Body of pancreas (tissue), 4 donors: ENCODE data around the gene FBXL20.

ENCODE experiments used
- CTCF ChIP-seq, 7 experiments: fragments of 450-650 bp in 4 of 7; fragments of 200-600 bp in 3 of 7; sonication (generic) in 3 of 7; IDR thresholded peaks; one replicate each; pipeline ENCODE4 v1.5.1; 2016 to 2019; ENCODE audit warnings: antibody characterized with exemption in 7 of 7
- POLR2A ChIP-seq, 3 donors: fragments of 450-650 bp; IDR thresholded peaks; one replicate each; pipeline ENCODE4 v1.6.1; 2016; ENCODE audit warnings: antibody characterized with exemption in 3 of 3, mild to moderate bottlenecking in 2 of 3

DNA sequence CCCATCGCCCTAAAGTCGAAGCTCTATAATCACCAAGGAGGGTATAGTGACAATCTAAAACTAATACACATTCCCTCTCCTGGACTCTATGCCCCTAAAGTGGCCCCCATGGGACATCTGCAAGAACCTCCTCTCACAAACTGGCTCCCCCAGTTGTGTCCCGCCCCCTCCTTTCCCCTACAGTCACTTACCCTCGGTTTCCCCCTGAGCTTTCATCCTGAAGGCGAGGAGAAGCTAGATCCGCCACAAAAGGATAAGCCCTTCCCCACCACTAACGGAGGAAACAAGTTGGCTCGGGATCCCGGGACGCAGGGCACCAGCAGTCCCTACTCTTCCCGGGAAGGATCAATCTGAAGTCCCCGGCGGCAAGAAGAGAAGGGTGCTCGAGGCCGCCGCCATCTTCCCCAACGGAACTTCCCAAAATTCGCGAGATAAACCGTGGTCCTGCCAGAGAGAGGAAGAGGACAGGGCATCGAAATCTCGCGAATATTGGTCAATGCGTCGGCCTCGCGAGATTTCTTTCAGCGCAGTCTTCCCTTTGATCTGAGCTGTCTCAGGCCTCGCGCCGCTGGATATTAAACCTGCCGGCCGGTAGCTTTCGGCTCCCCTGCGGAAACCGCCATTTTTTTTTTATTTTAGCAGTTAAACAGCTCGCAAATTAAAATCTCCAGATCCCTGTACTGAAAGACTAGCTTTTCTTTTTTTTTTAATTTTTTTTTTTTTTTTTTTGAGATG, 49.6 kb upstream of the FBXL20 start, which contains the start of gene MED1:
- TF ChIP-seq CTCF (IDR thresholded peaks at IDR 0.05) (no peak), POLR2A (IDR thresholded peaks at IDR 0.05) (peak in 2 of 3 donors; percentile 78 to 82)
